HG02884 (cell line): ENCODE measurements around the gene SLC43A1.
"Not testable (repeated sequence)": the region's sequence is repeated elsewhere in the genome, so short reads cannot be mapped to it uniquely, and the experiment has no call there.

Experiments used
- ATAC-seq: cut with Tn5 transposase; IDR thresholded peaks from one replicate; pipeline ENCODE4 v1.9.1; 2021; ENCODE audit warnings: mild to moderate bottlenecking, moderate library complexity; ENCODE audit not compliant: unreplicated experiment

SLC43A1 gene

DNA sequence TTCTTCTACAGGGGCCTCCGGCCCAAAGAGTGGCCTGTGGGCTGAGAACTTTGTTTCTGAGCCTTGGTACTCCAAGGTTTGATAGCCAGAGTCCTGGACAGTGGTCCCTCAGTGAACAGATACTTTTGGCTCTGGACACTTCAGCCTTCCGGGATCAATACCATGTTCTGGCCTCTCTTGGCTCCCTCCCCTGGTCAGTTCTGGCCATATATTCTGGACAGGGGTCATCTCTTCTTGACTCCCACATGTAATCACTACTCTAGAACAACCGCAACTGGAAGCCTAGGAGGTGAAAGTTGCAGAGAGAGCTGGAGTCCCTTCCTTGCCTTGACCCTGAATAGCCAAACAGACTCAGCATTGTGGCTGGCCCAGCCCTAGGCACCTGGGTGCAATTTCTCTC is 52.9 kb downstream of the SLC43A1 start:
- no peak for ATAC-seq

DNA sequence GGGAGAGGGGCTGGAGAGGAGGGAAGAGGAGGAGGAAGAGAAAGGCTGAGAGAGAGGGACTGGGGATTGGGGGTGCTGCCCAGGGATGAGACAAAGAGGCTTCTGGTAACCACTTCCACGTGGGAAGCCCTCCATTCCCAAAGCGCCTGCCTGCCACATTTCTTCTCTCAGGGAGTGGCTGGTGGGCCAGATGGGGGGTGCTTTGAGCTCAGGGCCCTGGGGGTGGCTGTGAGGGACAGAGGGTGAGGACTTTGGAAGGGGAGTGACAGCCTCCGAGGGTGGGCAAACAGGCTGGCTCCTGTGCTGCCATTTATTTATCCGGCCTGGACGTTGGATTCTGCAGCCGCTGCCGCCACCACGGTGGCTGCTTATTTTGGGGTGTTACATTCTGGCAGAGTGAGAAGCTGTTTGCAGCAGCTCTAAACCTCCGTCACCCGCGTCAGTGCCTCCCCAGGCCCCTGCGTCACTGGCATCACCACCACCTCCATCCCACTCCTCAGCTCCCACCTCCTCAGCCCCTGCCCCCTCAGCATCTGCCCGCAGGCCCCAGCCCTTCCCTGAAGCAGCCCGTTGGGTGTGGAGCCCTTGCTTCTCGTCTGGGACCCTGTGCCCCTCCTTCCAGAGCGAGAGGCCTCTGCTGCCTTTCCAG is 53.5 kb downstream of the SLC43A1 start:
- ATAC-seq: no peak

DNA sequence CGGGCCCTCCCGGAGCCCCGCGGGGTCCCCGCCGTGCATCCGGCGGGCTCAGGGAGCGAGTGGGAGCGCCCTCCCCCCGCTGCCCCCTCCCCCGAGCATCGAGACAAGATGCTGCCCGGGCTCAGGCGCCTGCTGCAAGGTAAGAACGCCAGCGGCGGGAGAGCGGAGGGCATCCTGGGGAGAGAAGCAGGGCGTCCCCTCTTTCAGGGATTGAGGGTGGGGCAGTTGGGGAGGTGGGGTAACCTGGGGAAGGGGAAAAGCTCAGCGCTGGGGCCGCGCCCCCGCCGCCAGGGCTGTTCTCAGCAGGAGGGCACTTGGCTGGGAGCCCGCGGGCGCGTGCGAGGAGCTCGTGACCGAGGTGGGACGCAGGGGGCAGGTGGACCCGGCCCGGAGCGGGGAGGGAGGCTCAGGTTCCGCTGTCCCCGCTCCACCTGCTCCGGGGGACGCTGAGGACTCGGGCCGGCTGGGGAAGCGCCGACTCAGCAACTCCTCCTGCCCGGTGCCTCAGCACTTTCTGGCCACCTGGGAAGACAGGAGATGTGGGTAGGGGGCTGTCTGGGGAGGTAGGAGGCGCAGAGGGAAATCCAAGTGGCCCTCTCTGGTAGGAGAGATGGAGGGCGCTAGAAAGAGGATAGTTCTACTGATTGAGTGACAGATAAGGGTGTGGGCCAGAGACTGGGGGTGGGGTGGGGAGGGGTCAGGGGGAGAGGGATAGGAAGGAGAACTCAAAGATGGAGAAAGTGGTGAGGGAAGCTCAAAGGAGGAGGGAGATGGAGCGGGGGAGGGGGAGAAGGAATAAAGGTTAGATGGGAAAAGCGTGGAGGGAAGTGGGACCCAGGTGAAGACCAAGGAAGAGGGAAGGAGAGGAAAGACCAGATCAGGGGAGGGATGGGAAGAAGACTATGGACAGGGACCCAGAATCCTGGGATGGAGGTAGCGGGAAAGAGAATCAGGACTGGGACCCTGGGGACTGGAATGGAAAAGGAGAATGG is 54.4 kb downstream of the SLC43A1 start:
- ATAC-seq: no peak

DNA sequence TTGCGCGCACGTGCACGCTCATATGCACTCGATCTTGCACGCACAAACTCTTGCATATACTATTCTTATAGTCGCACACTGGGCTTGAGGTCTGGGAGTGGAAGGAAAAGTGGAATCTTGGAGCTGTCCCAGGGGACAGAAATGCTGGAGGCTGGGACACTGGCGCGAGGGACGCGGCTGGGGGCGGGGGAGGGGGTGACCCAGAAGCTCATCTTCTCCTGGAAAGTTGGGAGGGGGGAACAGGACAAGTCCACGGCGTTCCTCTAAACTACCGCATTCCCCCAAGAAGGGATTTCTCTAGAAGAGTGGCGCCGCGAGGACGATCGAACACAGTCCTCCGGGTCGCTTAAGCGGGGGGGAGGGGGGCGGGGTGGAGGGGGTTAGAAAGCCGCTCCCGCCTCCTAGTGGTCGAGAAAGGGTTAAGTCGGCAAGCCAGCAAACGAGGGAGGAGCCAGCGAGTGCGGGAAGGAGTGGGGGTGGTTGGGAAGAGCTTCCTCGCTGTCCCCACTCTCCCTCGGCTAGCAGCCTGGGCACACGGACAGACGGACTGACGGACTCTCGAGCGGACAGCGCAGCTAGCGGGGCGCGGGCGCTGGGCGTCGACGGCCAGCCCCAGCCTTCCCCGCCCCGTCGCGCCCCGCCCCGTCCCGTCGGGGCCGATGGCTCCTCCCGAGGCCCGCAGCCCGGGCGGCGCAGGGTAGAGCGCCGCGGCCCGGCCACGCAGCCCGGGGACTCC is 55.3 kb downstream of the SLC43A1 start, which contains the start of gene RTN4RL2:
Gene RTN4RL2 (plus strand): TSS at position 507 of the 736 bp plus-strand sequence. CDS start 338 bp downstream, outside the sequence.
- no peak for ATAC-seq

DNA sequence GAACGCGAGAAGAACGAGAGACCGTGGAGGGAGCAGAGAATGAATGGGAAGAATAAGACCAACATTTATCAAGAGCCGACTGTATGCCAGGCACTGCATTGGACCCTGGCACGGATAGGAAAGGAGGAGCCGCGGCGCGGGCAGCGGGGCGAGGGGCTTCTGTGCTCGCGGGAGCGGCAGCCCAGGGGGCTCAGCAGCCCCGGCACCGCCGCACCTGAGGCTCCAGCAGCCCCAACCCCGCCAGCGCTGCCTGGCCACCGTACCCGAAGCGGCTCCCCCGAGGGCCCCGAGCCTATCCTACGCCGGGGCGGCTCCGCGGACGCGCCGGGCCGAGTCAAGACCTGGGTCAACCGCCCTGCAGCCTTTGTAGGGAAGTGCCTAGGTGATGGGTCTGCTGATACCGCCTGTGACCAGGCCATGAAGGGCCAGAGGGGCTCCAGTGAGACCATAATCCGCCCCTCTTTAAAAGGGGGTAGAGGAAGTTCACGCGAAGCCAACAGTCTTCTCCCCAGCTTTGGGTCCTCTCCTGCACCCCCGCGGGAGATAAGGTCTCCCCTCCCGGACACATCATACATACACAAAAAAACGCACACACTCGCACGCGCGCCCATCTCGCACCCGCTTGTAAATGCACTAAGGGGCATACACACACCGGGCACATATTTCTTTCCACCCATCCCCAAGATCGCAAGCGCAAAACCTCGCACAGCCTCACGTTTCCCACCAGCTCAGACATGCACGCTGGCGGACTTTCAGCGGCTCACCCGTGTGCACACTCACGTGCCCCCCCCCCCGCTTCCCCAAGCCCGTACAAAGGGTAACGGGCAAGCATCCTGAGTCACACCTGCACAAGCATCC is 56.1 kb downstream of the SLC43A1 start:
- ATAC-seq: no peak

DNA sequence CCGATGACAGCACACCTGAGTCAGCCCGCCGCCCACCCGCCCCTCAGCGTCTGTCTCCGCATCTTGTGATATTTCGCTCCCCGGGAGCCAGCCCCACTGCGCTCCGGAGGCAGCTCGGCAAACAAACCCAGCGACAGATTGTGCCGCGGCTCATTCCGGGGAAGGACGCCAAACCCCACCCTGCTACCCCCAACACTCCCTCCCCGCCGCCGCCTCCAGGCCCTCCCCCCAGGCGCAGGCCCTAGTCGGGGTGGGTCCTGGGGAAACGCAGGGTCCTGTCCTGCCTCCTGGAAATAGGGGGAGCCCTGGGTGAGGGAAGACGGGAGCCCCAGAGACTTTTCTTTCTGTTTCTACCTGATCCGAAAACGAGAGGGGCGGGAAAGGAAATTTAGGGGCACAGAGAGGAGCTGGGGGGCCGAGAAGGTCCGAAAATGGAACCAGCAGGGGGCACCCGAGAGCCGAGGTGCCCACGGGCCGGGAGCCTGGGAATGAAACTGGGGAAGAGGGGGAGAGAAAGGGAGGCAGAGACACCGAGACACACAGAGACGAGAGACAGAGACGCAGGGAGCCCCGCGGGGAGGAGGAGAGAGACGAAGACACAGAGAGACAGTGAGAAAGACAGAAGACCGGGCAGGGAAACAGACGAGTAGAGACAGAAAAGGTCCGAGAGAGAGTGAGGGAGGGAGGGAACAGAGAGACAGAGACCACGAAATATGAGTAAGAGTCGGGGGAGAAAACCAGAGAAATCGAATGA is 56.9 kb downstream of the SLC43A1 start:
- no peak for ATAC-seq

DNA sequence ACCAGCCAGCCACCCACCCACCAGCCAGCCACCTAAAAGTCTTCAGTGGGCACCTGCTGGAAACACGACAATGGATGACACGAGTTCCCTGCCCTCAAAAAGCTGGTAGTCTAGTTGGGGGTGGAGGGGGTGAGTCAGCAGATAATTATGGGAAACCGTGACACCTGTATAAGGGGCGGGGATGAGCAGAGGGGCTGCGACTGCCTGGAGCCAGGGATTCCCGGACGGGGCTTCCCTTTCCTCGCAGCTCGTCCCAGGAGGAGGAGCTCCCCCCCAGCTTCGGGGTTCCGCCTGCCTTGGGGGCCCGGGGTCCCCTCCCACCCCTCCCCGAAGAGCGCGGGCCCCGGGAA is 57.5 kb downstream of the SLC43A1 start:
- no peak for ATAC-seq

DNA sequence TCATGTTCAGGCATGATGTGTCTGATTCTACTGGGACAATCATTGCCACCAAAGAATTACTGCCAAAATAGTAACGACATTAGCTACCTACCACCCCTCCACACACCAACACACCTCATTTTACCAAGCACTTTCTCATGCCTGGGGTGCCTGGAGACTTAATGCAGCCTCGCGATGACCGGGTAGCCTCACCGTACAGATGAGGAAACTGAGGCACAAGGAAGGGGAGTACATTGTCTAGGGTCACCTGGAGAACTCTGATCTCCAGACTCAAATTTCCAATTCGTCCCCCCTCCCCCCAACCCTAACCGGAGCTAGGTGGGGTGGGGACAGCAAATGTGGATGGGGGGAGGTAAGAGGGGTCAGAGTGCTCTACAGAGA is 57.9 kb downstream of the SLC43A1 start:
- peak; percentile 31 for ATAC-seq

DNA sequence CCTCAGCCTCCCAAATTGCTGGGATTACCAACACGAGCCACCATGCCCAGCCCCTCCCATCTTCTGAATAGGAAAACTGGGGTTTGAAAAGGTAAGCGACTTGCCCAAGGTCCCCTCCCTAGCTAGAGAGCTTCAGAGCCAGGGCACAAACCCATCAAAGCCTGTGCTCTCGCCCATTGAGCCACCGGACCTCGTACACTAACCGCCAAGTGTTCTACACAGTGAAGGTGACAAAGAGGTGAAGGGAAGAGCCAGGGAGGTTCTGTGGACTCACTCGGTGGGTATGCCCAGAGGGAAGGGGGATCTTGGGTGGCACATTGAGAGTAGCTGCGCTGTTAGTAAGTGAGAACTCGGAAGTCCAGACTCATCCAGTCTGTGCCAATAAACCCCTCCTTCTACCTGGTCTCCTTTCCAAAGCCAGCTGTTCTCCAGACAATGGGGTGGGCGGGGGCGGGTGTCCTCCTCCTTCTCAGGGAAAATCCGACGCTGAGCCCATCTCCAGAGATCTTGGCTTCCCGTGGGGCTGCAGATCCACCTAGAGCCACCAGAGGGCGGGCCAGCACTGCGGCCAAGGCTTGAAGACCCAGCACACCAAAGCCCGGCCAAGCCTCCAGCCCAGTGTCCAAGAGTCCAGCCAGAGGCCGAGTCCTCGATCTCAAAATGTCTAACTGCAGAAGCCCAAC is 58.4 kb downstream of the SLC43A1 start:
- peak; percentile 73 for ATAC-seq

DNA sequence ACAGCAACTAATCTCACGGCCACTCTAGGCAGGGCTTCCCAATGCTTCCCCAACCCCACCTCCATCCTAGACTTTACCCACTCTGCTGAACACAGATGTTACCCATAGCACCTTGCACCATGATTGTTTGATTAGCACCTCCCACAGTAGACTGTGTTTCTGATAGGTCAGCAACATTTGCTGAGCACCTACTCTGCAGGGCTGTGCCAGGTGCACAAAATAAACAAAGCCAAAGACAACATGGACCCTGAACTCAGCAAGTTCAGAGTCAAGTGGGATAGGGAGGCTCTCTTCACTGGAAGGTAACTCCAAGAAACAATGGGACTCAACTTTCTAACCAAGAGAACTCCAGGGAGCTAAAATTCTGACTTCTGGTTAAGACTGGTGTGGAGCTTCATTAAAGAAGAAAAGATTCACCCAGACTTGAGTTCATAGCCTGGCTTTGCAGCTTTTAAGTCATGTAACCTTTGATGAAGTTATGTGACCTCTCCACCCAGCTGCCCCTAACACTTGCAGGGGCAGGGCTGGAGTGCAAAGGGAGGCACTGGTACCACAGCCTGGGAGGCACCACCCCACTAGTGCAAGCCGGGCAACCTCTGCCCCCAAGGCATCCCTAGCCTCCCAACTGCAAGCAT is 61.8 kb downstream of the SLC43A1 start:
- no peak for ATAC-seq

DNA sequence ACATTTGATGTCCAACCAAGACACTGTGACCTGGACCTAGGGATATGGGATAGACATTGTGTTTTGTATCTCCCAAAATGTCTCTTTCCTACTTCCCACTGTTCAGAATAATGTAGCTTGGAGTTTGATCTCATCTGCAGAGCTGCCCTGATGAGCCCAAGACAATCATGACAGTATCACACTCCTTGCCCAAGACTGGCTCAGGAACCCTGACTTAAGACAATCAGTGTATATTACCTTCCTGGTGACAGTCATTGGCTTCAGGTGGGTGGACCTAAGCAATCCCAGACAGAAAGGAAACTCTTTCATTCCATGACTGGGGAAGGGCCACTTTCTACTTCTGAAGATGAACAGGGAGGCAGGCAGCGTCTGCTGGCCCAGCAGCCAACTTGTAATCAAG is 69.4 kb downstream of the SLC43A1 start:
- no peak for ATAC-seq

DNA sequence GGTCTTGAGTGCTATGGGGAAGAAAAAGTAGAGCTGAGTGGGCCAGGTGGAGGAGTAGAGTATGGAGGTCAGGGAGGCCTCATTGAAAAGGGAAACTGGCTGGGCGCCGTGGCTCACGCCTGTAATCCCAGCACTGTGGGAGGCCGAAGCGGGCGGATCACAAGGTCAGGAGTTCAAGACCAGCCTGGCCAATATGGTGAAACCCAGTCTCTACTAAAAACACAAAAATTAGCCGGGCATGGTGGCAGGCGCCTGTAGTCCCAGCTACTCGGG is 70.4 kb downstream of the SLC43A1 start:
- ATAC-seq: not testable (repeated sequence)

DNA sequence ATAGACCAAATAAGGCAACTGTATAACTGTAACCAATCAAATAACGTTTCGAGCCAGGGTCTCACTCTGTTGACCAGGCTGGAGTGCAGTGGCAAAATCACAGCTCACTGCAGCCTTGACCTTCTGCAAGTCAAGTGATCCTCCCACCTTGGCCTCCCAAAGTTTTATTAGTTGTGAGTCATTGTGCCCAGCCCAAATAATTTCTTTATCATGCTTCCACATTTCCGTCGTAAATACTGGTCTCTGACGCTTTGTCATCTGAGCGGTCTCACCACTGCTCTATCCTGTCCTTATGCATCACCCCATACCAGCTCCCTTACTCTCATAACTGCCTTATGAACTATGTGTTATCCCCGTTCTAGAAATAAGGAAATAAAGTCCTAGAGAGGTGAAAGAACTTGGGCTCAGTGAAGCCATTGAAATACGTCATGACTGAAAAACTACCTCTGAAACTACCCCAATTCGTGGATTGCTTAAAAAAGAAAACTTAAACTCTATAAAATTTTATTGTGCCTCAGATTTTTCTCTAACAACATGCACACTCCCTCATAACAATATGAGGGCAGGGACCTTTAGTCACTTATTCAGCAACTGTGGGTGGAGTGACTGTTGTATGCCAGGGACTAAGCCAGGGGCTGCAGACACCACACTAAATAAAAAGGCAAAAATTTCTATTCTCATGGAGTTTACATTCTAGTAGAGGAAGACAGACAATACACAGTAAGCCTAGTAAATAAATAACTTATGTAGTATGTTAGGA is 71.0 kb downstream of the SLC43A1 start:
- ATAC-seq: no peak

DNA sequence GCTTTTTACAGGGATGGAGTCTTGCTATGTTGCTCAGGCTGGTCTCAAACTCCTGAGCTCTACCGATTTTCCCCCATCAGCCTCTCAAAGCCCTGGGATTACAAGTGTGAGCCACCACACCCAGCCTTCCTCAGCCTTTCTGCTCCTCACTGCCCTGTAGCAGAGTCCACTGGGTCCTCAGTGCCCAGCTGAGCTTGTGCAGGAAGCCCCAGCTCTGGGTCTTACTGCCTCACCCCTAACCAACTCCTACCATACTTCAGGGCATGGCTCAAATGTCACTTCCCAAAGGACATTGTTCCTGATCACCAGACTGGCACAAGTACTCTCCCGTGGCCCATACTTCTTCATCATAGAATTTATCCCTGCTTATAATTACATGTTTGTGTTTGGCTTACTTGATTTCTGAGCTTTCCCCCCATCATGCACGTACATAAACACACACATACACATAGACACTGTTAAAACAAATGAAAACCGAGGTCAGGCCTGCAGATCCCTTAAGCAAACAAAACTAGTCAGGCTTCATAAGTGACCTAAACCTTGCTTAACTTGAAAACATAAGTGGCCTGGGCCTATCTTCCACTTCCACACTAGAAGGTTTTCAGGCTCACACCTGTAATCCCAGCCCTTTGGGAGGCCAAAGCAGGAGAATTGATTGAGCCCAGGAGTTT is 74.6 kb downstream of the SLC43A1 start:
- no peak for ATAC-seq

DNA sequence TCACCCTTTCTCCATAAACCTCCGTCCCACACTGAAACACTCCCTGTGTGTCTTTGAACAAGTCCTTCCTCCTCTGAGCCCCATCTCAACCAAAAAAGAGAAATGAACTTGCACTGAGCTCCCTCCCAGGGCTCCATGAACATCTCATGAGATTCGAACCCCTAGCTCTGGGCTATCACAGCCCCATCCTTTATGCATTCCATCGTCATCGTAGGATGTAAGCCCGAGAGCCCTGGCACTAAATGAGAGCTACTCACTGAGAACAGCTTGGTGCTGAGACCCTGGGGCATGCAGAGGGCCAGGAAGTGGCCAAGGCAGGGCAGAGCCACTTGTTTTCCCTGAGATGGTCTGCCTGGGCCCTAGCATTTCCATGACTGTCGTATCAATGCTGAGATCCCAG is 75.7 kb downstream of the SLC43A1 start:
- ATAC-seq: no peak

DNA sequence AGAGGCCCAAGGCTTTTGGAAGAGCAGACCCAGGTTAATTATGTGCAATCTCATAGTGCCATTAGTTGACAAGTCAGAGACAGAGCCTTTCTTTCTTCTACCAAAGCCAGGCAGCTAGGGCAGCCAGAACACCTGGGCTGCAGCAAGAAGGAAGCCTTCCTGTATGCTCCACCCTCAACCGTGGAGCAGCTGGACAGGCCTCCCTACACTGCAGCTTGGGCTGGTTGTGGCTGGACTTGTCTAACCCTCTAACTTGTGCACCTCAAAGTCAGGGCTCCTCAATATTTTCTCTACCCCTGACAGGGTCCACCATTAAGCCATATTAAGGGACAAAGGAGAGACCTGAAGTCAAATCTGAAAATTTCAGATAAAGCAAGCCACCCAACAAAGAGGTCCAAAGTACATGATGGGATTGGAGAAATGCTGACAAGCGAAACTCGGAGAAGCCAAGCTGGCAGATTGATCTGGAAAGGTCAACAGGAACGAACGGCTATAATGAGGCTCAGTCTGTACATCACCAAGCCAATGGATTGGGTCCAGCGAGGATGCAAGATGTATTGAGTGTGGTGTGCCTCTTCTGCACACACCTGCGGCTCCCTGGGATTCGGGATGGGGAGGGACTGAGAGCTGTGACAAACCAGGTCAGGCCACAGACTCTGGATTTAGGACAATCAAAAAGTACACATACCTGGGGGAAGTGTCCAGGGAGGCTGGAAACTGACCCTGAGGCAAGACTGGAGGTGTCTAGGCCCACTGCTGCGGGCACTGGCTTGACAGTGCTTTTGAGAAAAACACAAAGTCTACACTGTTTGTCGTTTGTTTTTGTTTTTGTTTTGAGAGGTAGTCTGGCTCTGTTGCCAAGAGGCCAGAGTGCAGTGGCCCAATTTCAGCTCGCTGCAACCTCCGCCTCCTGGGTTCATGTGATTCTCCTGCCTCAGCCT is 76.9 kb downstream of the SLC43A1 start:
- no peak for ATAC-seq

DNA sequence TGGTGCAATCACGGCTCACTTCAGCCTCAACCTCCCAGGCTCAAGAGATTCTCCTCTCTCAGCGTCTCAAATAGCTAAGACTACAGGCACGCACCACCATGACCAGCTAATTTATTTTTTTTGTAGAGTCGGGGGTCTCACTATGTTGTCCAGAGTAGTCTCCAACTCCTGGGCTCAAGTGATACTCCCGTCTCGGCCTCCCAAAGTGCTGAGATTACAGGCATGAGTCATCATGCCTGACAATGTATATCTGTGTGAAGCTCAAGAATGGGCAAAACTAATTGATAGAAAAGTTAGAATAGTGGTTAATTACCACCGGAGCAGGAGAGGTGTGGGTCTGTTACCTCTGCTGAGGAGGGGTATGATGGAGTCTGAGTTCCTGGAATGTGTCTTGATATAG is 79.5 kb downstream of the SLC43A1 start:
- no peak for ATAC-seq
